Stimulated activated CD8-positive, alpha-beta memory T cell treated with anti-CD3 and anti-CD28 coated beads, Interleukin-4, amount 100 ng/mL, for 1 hour (primary cell): ENCODE data around the gene KRTAP5-7.
"Not testable (repeated sequence)": the region's sequence is repeated elsewhere in the genome, so short reads cannot be mapped to it uniquely, and the experiment has no call there.

Experiments used
- DNase-seq, 2 donors: peaks; one replicate each; pipeline ENCODE4 v3.0.0-alpha.2; 2020; ENCODE audit warnings: low read depth in 2 of 2, low spot score in 1 of 2

Gene KRTAP5-7

DNA sequence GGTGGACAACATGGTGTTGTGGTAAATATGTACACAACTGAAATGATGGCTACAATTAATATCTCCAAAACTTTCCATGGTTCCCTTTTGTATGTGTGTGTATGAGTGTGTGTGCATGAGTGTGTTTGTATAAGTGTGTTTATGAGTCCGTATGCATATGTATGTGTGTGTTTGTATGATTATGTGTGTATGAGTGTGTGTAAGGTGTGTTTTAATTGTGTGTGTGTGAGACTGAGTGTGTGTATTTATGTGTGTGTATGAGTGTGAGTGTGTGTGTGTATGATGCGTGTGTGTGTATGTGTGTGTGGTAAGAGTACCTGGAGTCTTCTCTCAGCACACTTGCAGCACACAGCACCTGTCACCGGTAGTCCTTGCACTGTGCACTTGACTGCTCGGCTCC, 29.0 kb downstream of the KRTAP5-7 start:
- DNase-seq, result no peak

GRCh38 chr11:71557257-71557656, 30.2 kb downstream of the KRTAP5-7 start:
- DNase-seq, result no peak

- no peak for DNase-seq
Observed at GRCh38 chr11:71558996-71559395, 31.9 kb downstream of the KRTAP5-7 start.

GRCh38 chr11:71562120-71562519, 35.1 kb downstream of the KRTAP5-7 start:
- DNase-seq, result no peak

DNA sequence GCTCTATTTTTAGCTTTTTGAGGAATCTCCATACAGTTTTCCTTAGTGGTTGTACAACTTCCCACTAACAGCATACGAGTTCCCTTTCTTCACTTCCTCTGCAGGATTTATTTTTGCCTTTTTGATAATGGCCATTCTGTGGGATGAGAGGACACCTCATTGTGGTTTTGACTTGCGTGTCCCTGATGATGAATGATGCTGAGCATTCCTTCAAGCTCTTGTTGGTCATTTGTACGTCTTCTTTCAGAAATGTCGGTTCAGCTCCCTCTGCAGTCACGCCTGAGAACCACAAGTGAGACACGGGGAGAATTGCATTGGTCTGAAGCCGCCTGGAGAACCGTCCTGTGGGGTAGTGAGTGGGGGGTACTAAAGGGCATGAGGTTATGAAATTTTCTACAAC, 36.3 kb downstream of the KRTAP5-7 start:
- DNase-seq, result no peak

DNA sequence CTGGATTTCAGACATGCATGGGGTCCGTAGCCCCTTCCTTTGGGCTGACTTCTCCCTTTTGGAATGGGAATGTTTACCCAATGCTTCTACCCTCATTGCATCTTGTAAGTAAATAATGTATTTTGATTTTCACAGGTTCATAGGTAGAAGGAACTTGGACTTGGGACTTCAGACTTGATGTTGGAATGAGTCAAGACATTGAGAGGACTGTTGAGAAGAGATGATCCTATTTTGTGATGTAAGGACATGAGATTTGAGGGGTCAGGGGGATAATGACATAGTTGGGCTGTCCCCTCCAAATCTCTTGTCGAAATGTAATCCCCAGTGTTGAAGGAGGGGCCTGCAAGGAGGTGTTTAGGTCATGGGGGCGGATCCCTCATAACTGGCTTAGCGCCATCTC, 37.4 kb downstream of the KRTAP5-7 start:
- DNase-seq, result no peak

DNA sequence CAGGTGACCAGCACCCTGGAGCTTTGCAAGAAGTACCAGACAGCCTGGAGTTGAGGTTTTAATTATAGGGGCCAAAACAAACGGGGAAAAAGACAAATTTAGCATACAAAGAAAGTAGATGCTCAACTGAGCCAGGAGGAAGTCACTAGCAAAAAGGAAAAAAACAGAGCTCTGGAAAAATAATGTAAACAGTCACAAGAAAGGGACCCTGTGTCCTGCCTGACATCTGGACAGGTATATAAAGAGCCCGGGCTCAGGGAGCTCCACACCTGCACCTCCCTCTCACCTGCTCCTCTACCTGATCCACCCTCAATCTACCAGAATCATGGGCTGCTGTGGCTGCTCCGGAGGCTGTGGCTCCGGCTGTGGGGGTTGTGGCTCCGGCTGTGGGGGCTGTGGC, 38.2 kb downstream of the KRTAP5-7 start, which contains the start of gene KRTAP5-10:
Gene KRTAP5-10 (plus strand): TSS at position 301 of the 400 bp plus-strand sequence. CDS start 25 bp downstream, at position 326.
- no peak for DNase-seq

DNA sequence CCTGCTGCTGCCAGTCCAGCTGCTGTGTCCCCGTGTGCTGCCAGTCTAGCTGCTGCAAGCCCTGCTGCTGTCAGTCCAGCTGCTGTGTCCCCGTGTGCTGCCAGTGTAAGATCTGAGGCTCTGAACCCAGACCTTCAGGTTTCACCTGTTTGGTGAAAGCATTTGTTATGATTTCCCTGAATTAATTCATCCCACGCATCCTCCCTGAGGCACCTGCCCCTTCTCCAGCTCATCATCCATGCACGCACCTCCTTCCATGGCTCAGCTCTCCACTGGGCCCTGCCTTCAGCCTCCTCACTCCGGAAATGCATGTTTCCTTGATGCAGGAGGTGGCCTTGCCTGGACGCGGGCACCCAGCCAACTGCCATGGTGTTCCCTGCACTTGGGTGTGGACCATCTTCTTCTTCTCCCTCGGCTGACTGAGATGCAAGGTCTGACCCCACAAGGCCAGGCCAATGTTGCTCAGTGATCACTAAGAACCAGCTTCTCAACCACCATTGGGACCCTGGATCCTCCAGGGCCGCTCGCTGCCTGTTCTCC, 39.1 kb downstream of the KRTAP5-7 start:
- no peak for DNase-seq

- DNase-seq, result not testable (repeated sequence)
Observed at GRCh38 chr11:71566626-71567599, 39.8 kb downstream of the KRTAP5-7 start.

DNA sequence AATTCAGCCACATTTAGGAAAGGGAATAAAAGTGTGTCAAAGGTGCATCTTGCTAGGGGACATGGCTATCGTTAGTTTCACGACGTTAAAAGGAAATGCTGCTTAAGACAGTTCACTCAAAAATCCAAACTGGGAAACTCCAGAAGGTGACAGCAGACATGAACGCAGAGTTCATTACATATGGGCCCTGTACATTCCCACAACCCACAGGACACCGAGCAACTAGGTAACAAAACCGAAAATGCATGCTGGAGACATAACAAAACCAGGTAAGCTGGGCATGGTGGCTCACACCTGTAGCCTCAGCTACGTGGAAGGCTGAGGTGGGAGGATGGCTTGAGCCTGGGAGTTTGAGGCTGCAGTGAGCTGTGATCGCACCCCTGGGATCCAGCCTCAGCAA, 40.6 kb downstream of the KRTAP5-7 start:
- DNase-seq, result not testable (repeated sequence)

- DNase-seq, result no peak
Observed at GRCh38 chr11:71568704-71569349, 41.8 kb downstream of the KRTAP5-7 start.

- DNase-seq, result not testable (repeated sequence)
Observed at GRCh38 chr11:71571101-71571850, 44.2 kb downstream of the KRTAP5-7 start.

DNA sequence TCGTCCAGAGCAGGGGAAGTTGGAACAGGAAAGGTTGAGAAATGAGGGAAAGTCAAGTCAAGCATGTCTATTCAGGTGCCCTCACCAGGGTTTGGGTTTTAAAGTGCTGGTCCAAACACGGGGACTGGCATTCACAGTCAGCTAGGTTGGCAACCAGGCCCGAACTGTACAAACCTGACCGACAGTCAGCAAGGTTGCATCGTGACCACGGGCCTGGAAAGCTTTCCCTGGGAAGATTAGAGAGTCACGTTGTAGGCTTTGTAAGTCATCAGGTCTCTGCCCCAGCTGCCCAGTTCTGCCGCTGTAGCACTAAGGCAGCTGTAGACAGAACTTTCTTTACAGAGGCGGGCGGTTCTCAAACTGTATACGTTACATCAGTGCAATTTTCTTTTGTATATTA, 45.7 kb downstream of the KRTAP5-7 start:
- DNase-seq, result no peak

DNA sequence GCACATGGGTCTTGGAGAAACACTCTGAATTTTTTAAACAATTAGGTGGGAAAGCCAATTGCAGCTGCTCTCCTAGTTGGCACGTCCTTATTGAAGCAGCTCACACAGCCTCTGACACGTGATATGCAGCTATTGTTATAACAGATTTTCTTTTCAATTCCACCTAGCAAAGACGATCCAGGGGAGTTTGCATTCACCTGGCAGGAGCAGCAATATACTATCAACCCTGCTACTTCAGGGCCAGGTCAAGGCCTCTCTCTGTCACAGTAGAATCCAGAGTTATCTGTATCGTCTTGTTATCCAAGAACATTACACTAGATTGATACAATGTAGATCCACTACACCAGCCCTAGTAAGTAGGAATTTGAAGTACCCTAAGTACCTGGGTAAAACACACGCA, 47.4 kb downstream of the KRTAP5-7 start:
- DNase-seq, result no peak

- DNase-seq, result no peak
Observed at GRCh38 chr11:71575723-71576424, 48.8 kb downstream of the KRTAP5-7 start.

DNA sequence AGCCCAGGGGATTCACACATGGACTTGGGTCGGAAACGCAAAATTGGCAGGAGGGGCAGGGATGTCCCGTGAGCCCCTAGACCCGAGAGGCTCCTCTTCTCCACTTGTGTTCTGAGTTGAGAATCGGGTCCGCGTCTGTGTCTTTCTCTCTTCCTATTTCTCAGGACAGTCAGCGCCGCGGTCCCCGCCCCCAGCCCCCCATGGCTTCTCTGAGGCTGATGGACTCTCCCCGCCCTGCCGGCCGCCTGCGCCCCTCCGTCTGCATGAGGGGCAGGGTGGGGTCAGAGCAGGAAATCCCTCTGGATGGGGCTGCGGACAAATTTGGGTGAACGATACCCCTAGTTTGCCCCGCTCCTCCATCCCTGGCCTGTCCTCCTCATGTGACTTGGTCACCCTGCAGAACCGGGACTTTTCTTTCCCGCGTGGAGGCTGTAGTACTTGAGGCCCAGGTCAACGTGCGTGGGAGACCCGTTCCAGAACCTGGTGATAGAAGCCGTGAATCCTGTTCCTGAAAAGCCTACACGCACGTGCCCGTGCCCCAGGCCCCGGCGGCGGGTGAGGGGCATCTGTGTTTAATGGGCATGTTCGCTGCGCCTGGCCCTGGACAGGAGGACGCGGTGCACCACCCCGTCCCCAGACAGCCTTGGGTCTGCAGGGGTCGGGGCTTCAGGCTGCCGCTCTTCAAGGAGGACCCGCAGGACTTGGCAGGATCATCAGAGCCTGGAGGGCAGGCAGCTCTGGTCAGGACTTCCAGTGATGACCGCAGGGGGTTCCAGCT, 49.8 kb downstream of the KRTAP5-7 start:
- DNase-seq, result not testable (repeated sequence)

DNA sequence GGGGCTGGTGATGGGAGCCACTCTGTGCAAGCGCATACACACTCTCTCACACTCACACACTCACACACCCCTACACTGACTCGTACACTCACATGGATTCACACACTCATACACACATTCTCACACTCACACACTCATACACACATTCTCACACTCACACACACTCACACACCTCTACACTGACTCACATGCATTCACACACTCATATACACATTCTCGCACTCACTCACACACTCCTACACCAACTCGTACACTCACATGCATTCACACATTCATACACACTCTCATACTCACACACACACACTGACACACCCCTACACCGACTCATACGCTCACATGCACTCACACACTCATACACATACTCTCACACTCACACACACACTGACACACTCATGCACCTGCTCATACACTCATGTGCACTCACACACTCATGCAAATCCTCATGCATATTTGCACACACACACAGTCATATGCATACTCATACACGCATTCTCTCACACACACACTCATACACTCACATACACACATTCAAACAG, 50.5 kb downstream of the KRTAP5-7 start:
- no peak for DNase-seq
